GM18951 (cell line): ENCODE results near the gene TNFAIP8L3.

Experiments used
- POLR2A ChIP-seq: IDR thresholded peaks from 4 replicates; pipeline ENCODE4 v1.6.1; 2011; ENCODE audit warnings: mild to moderate bottlenecking; ENCODE audit not compliant: insufficient read length, insufficient read depth; ENCODE audit errors: extremely low read depth
- in situ Hi-C: fragments of 300-500 bp; cut with MboI; formaldehyde crosslinking; loops from one replicate; pipeline ENCODE4 v1.12.0; 2022; ENCODE audit warnings: low sequenced_read_pairs, mixed read lengths, inconsistent platforms; ENCODE audit not compliant: unreplicated experiment

Gene TNFAIP8L3

DNA sequence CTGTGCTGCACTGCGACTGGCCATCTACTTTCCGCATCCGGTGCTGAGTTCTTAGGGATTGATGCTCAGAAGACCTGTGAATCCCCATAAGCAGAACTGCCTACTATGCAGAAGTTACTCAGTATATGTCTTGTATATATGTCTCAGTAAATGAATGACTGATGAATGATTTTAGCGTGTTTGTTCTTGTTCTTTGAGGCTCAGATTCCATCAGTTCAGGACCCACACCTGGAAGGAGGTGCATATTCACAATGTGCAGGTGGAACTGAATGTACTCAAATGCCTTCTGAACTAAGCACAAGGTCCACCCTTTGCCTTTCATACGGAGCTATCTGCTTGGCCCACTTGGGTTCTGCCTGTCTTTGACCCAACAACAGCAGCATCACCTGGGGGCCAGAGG lies 19.8 kb downstream of the TNFAIP8L3 start:
- TF ChIP-seq POLR2A, result no peak

DNA sequence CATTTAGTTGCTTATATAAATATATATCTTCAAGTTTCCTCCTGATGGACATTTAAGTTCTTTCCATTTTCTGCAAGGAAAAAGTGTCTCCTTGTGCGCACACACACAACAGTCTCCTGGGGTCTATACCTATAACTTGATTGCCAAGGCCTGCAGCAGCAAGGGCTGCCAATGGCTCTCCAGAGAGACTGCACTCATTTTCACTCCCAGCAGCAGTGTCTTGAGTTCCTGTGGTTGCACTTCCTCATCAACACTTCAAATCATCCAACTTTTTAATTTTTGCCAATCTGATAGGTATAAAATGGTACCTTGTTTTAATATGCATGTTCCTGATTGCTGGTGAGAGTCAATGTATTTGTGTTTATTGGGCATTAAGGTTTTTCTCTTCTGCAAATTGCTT lies 23.1 kb downstream of the TNFAIP8L3 start:
- in situ Hi-C loops, result no loop called here
- no peak for TF ChIP-seq POLR2A

More for the DNA sequence above, 19.8 kb downstream of the TNFAIP8L3 start:
- in situ Hi-C loops, result no loop called here

DNA sequence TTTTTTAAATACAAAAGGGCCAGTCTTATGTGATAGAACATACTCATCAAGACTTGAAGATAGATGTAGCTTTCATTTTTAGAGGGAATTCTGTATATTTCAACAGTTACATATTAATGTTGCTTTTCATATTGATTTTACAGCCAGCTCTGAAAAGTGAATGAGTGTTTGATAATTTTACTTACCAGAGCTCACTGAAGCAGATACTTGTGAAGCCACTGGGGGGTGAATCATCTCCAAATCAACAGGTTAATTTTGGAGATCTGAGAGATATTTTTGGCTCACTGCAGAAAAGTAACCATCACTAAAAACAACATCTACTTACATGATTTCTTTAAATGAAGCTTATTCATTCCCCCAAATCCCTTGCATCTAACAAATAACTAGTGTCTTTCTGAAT lies 24.7 kb downstream of the TNFAIP8L3 start:
- in situ Hi-C loops, result no loop called here
- TF ChIP-seq POLR2A, result no peak

DNA sequence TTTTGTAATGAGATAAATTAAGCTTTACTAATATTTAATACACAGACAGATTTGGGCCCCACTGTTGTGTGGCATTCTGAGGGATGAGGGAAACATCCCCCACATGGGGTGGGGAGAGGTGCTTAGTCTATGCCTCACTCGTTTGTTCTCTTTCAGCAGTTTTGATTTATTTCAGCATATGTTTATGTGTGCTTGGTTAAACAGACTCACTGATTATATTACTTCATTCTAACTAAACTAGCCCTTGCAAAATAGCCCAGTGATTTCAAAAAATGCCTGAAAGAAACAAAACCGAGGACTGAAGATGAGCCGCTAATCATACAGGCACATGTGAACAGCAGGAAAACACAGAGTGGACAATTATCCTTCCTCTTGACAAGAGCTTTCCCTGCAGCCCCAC lies 27.2 kb downstream of the TNFAIP8L3 start:
- in situ Hi-C loops, result no loop called here

DNA sequence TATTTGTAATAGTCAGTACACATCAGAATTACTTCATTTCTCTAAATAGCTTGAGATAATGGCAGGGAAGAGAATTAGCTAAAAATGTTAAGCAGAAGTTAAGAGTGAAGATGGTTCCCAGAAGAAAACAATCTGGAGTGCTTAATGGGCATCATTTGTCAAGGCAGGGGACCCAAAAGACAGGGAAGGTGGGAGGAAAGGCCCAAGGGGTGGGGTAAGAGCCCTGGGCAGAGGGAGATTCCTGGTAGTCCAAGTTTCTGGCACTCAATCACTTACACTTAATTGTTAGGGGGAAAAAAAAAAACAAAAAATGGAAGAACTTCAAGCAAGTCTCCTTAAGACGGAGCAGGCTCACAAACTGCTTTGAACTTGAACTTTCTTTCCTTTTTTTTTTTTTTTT lies 28.9 kb downstream of the TNFAIP8L3 start:
- no peak for TF ChIP-seq POLR2A
- in situ Hi-C loops, result no loop called here

More for the DNA sequence above, 27.2 kb downstream of the TNFAIP8L3 start:
- TF ChIP-seq POLR2A, result no peak

DNA sequence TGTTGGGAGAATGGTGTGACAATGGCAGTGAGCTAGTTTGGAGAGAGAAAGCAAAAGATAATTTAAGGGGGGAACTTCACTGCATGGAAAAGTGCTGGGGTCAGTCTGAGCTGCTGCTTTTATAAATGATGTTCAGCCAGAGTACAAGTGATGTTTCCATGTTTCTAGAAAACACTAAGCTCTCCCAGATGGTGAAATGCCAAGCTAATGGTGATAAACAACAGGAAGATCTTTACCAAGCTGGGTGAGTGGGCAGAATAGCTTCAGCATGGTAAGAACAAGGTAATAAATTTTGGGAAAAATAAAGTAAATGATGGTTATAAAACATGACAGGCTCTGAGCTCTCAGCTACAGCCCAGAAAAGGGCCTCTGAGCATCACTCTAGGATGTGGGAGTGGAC lies 29.4 kb downstream of the TNFAIP8L3 start:
- TF ChIP-seq POLR2A, result no peak
- in situ Hi-C loops, result no loop called here

DNA sequence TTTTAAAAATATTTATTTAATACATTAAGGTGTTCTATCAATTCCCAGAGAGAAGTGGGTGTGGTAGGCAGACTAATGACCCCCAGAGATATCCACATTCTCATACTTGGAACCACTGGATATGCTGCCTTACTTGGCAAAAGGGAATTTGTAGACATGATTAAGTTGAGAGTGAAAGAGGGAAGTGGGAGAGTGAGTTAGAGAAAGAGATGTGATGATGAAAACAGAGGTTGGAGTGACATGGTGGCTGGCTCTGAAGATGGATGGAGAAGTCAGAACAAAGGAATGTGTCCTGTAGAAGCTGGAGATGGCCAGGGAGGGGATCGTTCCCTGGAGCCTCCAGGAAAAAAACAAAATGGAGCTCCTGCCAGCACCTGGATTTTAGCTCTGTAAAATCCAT lies 32.0 kb downstream of the TNFAIP8L3 start:
- in situ Hi-C loops, result no loop called here
- TF ChIP-seq POLR2A, result no peak

DNA sequence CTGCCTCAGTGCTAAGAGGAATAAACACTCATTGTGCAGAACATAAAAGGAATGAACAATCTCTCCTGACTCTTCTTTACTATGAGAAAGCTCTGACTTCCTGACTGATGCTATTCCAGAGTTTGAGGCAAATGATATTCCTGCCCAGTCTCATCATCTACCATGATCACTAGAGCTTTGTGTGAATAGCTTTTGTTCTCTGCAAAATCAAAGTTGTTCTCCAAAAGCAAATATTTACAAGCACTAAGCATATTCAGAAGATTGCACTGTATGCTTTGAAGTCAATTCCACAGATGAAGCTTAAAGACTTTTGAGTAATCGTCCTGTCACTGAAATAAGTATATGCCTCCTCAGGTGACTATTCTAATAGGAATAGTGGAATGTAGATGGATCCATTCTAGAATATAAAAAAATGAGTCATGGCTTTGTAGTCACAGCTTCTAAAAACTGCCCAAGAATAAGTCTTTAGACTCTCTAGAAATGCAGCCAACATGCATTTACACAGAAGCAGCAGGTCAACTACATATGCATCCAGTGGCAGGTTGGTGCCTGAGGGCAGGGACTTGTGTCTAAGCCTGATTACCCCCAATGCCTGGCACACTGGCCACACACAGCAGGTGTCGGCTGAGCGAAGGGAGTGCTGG lies 34.6 kb downstream of the TNFAIP8L3 start:
- in situ Hi-C loops, result no loop called here
- no peak for TF ChIP-seq POLR2A

DNA sequence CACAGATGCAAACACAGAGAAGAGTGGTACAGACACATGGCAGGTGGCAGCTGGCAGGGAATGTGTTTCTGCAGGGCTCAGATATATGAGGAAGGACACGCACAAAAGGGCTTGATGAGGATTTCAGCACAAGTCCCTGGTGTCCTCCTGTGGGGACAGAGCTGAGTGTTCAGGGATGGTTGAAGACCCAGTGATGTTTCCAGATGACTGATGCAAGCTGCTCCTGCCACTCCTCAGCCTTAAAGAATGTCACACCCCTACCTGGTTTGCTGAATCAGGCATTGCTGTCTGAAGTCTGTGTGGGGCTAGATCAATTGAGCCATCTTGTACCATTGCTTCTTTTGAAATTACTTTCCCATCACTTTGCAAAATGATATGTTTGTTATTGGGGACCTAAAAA lies 40.2 kb downstream of the TNFAIP8L3 start:
- in situ Hi-C loops, result no loop called here
- TF ChIP-seq POLR2A, result no peak

DNA sequence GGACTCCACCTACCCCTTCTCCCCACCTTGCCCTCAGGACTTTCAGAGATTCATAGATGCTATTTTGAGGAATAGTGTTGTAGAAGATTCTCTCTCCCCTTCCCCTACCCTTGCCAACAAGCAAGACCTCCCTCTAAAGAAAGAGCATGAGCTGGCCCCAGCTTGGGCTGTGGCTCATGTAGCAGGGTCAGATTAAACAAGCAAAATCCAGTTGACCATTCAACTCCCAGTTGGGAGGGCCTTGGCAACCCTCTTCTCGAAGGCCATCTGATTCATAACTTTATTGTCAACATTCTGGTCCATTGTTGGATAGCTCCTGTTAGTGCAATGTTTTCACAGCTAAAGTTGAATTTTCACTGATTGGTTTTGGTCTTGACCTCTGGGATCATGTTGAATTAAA lies 41.1 kb downstream of the TNFAIP8L3 start:
- in situ Hi-C loops, result no loop called here
- no peak for TF ChIP-seq POLR2A

DNA sequence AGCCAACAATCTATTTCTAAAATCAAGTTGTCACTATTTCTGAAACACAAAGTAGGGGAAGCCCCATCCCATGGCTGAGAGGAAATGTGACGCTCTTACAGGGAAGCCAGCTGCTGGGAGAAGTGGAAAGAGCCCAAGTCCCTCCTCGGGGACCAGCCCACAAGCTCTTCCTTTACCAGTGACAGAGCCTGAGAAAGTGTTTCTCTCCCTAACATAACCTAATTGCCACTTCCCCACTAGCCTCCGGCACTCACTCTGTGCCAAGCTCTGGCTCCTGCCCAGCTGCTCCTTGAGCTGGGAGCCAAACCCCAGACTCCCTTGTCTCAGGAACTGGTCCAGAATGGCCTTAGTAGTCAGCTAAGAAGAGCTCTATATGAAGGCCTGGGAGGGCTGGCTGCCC lies 42.9 kb downstream of the TNFAIP8L3 start:
- in situ Hi-C loops, result no loop called here
- no peak for TF ChIP-seq POLR2A

DNA sequence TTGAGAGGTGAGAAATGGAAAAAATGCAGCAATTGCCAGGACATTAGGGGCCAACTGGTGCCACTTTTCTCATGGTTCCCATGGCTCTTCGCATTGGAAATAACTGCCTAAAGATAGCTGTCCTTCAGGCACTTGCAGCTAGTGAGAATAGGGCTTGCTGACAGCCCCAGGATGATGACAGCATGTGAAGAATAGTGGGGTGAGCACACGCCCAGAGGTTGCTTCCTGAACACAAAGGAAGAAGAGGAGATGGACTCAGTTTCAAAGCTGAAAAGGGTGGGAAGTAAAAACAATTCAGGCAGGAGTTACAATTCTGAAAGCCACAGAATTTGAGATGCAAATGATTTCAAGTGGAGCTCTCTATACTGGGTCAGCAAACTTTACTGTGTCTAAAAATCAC lies 45.6 kb downstream of the TNFAIP8L3 start:
- in situ Hi-C loops, result no loop called here
- TF ChIP-seq POLR2A, result no peak

DNA sequence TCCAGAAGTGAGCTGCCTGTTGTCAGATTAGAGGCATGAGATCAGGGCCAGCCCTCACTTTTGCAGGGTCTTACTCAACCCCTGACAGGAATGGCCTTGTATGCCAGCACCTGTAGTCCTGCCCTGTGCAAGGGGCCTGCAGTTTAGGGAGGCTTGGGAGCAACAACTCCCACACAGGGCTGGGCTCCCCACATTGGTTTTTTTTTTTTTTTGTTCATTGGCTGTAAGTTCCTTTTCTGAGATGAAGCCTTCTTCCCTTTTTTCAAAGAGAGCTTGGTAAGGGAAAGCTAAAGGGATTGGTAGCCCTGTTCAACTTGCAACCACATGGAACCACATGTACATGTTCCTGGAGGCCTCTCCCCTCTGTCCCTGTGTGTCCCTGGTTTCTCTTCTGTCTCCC lies 46.4 kb downstream of the TNFAIP8L3 start:
- no peak for TF ChIP-seq POLR2A
- in situ Hi-C loops, result no loop called here

DNA sequence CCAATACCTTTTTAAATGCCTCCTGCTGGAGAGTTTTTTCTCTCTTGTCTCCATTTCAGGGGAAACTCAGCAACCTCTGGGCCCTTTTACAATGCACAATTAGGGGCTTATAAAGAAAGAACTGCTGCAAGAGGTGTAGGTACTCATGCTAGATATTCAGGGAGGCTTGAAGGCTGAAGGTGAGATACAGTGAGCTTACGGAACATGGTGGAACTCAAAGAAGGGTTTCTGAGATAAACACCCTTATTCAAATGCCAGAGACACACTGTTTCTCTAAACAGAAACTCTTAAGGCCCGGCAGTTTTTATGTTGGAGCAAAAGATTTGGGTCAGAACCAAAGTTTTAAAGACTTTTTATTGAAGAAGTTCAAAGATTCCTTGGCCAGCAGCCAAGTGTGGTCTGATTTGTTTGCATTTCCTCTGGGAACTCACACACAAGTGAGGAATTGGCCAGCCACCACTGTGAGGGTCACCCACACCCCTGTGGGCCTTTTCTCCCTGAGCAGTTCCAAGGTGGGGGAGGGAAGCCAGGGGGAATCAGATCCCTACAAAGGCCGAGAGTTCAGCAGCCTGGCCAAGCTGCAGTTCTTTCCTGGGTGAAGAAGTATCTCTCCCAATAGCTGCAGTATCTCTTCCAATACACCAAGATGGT lies 47.8 kb downstream of the TNFAIP8L3 start:
- TF ChIP-seq POLR2A, result no peak
- in situ Hi-C loops, result no loop called here
